ENCODE results near the gene CAPN2. TPM values are rescaled to one million over a fixed set of nuclear protein-coding genes. Genes with fewer than 3 reads are reported as not detected.

CAPN2 gene
- total RNA-seq, 2 experiments from 2014 or later, result not detected

DNA sequence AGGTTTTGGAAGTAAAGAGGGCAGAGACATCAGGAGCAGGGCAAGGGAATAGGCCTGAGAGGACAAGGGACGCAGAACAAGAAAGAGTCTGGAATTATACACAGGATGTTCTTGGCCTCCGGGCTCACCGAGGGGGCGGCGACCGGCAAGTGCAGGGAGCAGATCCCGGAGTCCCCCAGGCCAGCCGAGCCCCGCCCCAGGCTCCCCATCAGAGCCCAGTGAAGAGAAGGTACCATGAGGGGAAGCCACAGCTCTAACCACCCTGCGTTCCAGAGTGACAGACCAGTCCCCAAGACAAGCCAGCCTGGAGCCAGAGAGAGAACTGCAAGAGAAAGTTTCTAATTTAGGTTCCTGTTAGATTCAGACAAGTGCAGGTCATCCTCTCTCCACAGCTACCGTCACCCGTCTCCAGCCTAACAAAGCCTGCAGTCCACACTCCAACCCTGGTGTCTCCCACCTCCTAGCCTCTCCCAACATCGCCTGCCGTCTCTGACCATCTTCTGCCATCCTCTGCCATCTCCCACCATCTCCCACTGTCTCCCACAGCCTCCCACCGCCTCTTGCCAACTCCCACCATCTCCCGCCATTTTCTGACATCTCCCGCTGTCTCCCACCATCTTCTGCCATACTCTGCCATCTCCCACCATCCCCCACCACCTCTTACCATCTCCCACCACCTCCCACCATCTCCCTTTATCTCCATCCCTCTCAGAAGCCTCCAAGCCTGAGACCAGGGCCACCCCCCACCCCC is 42.5 kb downstream of the CAPN2 start:
- BruUV-seq (replicated peaks), result no TSS peak
- Histone ChIP-seq H3K4me3 (ENCODE audit: low read depth, low read length, poor library complexity, severe bottlenecking) (no peak overlapping the region), H3K36me3 (ENCODE audit: insufficient read depth, low read length) (no peaks in the 10 kb centered on the region), H3K79me2 (ENCODE audit: insufficient read depth, low read depth, low read length) (no peaks in the 10 kb centered on the region), H3K9me2 (ENCODE audit: insufficient read depth, low read length) (no peaks in the 10 kb centered on the region), H4K20me1 (ENCODE audit: insufficient read depth, low read length) (no peaks in the 10 kb centered on the region), H3K4me2 (ENCODE audit: low read length) (no peak overlapping the region), H3K4me1 (ENCODE audit: insufficient read depth, low read length, poor library complexity, severe bottlenecking) (no peaks in the 10 kb centered on the region), H3K27ac (ENCODE audit: low read depth, low read length, poor library complexity, severe bottlenecking) (no peak overlapping the region), H2AFZ (ENCODE audit: low read length) (no peak overlapping the region), H3K9me3 (ENCODE audit: low read length) (no peaks in the 10 kb centered on the region)
- intact Hi-C loops (cut with micrococcal nuclease; ENCODE audit: unreplicated experiment), result no loop called here
- ChIA-PET CTCF (ENCODE audit: unreplicated experiment) (no interaction called here), POLR2A (no interaction called here)
- DNase-seq (ENCODE audit: low spot score), result no peak
- no peak for TF ChIP-seq EZH2phosphoT487 (IDR thresholded peaks at IDR 0.05; ENCODE audit: borderline replicate concordance, low read depth, low read length)
- TF ChIP-seq, protein P1, sequence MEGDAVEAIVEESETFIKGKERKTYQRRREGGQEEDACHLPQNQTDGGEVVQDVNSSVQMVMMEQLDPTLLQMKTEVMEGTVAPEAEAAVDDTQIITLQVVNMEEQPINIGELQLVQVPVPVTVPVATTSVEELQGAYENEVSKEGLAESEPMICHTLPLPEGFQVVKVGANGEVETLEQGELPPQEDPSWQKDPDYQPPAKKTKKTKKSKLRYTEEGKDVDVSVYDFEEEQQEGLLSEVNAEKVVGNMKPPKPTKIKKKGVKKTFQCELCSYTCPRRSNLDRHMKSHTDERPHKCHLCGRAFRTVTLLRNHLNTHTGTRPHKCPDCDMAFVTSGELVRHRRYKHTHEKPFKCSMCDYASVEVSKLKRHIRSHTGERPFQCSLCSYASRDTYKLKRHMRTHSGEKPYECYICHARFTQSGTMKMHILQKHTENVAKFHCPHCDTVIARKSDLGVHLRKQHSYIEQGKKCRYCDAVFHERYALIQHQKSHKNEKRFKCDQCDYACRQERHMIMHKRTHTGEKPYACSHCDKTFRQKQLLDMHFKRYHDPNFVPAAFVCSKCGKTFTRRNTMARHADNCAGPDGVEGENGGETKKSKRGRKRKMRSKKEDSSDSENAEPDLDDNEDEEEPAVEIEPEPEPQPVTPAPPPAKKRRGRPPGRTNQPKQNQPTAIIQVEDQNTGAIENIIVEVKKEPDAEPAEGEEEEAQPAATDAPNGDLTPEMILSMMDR (conservative IDR thresholded peaks at IDR 0.05; ENCODE audit: low read length), result no peak

DNA sequence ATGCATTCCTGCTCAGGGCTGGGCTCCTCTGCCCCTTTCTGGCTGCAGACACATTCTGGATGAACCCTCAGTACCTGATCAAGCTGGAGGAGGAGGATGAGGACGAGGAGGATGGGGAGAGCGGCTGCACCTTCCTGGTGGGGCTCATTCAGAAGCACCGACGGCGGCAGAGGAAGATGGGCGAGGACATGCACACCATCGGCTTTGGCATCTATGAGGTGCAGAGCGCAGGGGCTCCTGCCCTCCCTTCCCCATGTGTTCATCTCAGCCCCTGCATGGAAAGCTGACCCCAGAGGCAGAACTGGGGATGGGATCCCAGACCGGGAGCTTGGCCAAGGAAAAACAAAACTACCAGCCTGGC is 43.1 kb downstream of the CAPN2 start:
- Histone ChIP-seq H2AFZ (ENCODE audit: low read length) (no peak overlapping the region), H3K9me2 (ENCODE audit: insufficient read depth, low read length) (no peaks in the 10 kb centered on the region), H3K4me3 (ENCODE audit: low read depth, low read length, poor library complexity, severe bottlenecking) (no peak overlapping the region), H3K4me2 (ENCODE audit: low read length) (no peak overlapping the region), H3K27ac (ENCODE audit: low read depth, low read length, poor library complexity, severe bottlenecking) (no peak overlapping the region), H4K20me1 (ENCODE audit: insufficient read depth, low read length) (no peaks in the 10 kb centered on the region), H3K36me3 (ENCODE audit: insufficient read depth, low read length) (no peaks in the 10 kb centered on the region), H3K9me3 (ENCODE audit: low read length) (no peaks in the 10 kb centered on the region), H3K79me2 (ENCODE audit: insufficient read depth, low read depth, low read length) (no peaks in the 10 kb centered on the region), H3K4me1 (ENCODE audit: insufficient read depth, low read length, poor library complexity, severe bottlenecking) (no peaks in the 10 kb centered on the region)
- TF ChIP-seq EZH2phosphoT487 (IDR thresholded peaks at IDR 0.05; ENCODE audit: borderline replicate concordance, low read depth, low read length), result no peak
- TF ChIP-seq, protein P1 (conservative IDR thresholded peaks at IDR 0.05; ENCODE audit: low read length), result no peak
- BruUV-seq (replicated peaks), result no TSS peak
- CTCF ChIA-PET (ENCODE audit: unreplicated experiment), result no interaction called here
- POLR2A ChIA-PET, result no interaction called here
- intact Hi-C loops (cut with micrococcal nuclease; ENCODE audit: unreplicated experiment), result no loop called here
- DNase-seq (ENCODE audit: low spot score), result no peak

DNA sequence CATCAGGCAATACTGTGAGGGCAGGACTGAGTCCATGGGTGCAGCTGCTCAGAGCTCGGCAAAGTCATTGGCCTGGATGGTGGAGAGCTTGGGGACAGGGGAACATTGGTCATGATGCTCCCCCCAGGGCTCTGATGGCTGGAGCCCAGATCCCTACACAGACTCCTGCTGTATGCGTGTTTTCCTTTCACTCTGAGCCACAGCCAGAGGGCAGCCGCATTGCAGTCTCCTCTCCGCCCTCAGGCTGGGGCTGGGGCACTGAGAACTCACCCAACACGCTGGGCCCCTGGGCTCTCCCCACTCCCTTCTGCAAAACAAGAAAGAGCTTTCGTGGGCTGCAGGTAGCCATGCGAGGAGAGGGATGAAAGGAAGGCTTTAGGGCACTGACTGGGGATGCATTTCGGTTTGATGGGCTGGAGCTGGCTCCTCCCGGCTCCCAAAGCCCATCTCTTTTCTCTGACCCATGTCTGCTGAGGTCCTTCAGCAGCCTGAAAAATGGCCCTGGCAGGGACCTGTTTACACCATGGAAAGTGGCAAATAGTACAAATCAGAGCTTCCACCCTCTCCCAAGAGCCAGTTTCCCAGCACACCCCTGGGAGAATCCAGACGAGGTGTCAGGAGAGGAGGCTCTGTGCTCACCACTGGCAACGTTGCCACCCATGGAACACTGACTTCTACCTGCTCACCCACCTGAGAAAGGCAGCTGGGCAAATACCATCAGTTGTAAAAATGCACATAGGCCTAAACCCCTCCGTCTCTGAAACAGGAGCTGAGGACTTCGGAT is 43.8 kb downstream of the CAPN2 start:
- H3K9me3 ChIP-seq (ENCODE audit: low read length), result no peaks in the 10 kb centered on the region
- CTCF ChIA-PET (ENCODE audit: unreplicated experiment), result no interaction called here
- H3K9me2 ChIP-seq (ENCODE audit: insufficient read depth, low read length), result no peaks in the 10 kb centered on the region
- DNase-seq (ENCODE audit: low spot score), result no peak
- H3K27ac ChIP-seq (ENCODE audit: low read depth, low read length, poor library complexity, severe bottlenecking), result no peak overlapping the region
- BruUV-seq (replicated peaks), result no TSS peak
- H3K4me1 ChIP-seq (ENCODE audit: insufficient read depth, low read length, poor library complexity, severe bottlenecking), result no peaks in the 10 kb centered on the region
- no peak overlapping the region for H3K4me2 ChIP-seq (ENCODE audit: low read length)
- H3K36me3 ChIP-seq (ENCODE audit: insufficient read depth, low read length), result no peaks in the 10 kb centered on the region
- H3K4me3 ChIP-seq (ENCODE audit: low read depth, low read length, poor library complexity, severe bottlenecking), result no peak overlapping the region
- POLR2A ChIA-PET, result interaction anchor here (0.7 kb wide), 1 partner anchor 360 kb away, joined by 3 read pairs; no protein-coding TSS in a partner anchor
- no peaks in the 10 kb centered on the region for H4K20me1 ChIP-seq (ENCODE audit: insufficient read depth, low read length)
- no peaks in the 10 kb centered on the region for H3K79me2 ChIP-seq (ENCODE audit: insufficient read depth, low read depth, low read length)
- no peak overlapping the region for H2AFZ ChIP-seq (ENCODE audit: low read length)
- TF ChIP-seq, protein P1 (conservative IDR thresholded peaks at IDR 0.05; ENCODE audit: low read length), result no peak
- TF ChIP-seq EZH2phosphoT487 (IDR thresholded peaks at IDR 0.05; ENCODE audit: borderline replicate concordance, low read depth, low read length), result no peak
- intact Hi-C loops (cut with micrococcal nuclease; ENCODE audit: unreplicated experiment), result no loop called here

All from OCI-LY7 (cell line).